ENCODE data around the gene ING3.

ING3 gene

DNA sequence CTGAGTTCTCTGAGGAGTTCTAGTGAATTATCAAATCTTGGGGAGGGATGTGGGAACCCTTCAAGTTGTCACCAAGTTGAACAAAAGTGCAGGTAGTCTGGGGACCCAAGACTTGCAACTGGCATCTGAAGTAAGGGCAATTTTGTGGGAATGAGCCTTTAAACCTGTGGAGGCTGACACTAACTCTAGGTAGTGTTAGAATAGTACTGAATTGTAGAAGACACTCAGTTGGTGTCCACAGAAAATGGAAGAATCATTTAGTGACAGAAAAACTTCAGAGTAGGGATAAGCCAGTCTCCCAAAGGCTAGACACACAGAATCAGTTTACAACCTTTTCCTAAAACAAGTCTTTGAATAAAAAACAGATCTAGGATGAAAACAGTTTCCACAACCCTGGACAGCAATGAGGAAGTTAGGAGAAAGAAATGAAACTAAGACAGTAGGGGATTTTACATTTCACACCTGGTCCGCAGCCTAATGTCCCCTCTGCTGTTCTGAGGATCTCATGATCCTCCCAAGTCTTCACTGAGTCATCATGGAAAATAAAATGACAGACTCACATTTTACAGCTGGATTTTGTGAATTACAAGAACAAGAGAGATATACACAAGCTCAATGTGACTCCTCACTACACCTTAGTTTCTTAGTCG, 23.0 kb upstream of the ING3 start:
- H3K27ac ChIP-seq (ENCODE audit: low read length): no peak overlapping the region
- H3K4me1 ChIP-seq (ENCODE audit: control insufficient read depth, insufficient read depth, low read length): peaks cover 1% of the 10 kb centered on the region; the same call in 1 of the 2 replicates
- no CpG with 5 or more reads among the region's 2 CpGs for WGBS (ENCODE audit: insufficient coverage, insufficient read length)
- H3K9me3 ChIP-seq (ENCODE audit: control insufficient read depth, insufficient read depth, low read length): no peaks in the 10 kb centered on the region
- H3K27me3 ChIP-seq (ENCODE audit: control insufficient read depth, insufficient read depth, low read length): no peaks in the 10 kb centered on the region
- no peaks in the 10 kb centered on the region for H3K36me3 ChIP-seq (ENCODE audit: control insufficient read depth, insufficient read depth, low read length)
- no peak overlapping the region for H3K4me3 ChIP-seq (ENCODE audit: low read length)
- no peak for DNase-seq (ENCODE audit: low read depth, low spot score)

DNA sequence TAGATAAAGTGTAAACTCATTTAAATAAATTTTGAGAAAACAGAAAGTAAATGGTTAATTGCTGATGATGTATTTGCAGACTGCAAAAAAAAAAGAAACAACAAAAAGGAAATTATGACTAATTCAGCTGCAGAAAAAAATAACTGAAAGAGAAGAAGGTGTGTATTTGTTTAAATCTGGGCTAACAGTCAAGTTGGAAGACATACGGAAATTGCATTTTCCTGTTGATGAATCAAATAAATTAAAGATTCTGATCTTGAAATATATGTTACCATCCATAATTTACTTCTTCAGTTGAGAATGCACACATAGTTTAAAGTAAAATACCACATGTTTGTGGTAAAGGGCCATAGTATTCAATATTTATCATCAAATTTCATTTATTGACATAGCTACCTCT, 19.3 kb upstream of the ING3 start:
- DNase-seq (ENCODE audit: low read depth, low spot score): no peak
- Histone ChIP-seq H3K9me3 (ENCODE audit: control insufficient read depth, insufficient read depth, low read length) (no peaks in the 10 kb centered on the region), H3K4me3 (ENCODE audit: low read length) (no peak overlapping the region), H3K27ac (ENCODE audit: low read length) (no peak overlapping the region), H3K4me1 (ENCODE audit: control insufficient read depth, insufficient read depth, low read length) (peaks cover 1% of the 10 kb centered on the region; the same call in 1 of the 2 replicates), H3K27me3 (ENCODE audit: control insufficient read depth, insufficient read depth, low read length) (no peaks in the 10 kb centered on the region), H3K36me3 (ENCODE audit: control insufficient read depth, insufficient read depth, low read length) (no peaks in the 10 kb centered on the region)
- no CpG with 5 or more reads among the region's 1 CpG for WGBS (ENCODE audit: insufficient coverage, insufficient read length)

DNA sequence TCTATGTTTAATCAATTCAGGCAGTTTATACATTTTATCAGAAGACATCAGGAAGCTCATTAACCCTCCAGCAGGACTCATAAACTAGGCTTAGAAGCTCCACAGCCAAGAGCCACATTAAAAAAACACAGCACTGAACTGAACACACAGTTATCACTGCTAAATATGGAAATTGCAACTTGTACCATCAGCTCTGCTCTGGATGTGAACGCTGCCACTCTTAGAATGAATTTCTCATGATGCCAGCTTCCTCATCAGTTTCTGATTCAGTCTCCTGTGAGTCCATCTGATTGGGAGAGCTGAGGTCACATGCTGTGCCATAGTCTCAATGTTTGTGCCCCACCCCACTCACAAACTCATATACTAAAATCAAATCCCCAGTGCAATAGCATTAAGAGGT, 17.1 kb upstream of the ING3 start:
- H3K4me1 ChIP-seq (ENCODE audit: control insufficient read depth, insufficient read depth, low read length): no peaks in the 10 kb centered on the region
- H3K9me3 ChIP-seq (ENCODE audit: control insufficient read depth, insufficient read depth, low read length): no peaks in the 10 kb centered on the region
- no peaks in the 10 kb centered on the region for H3K27me3 ChIP-seq (ENCODE audit: control insufficient read depth, insufficient read depth, low read length)
- no peaks in the 10 kb centered on the region for H3K36me3 ChIP-seq (ENCODE audit: control insufficient read depth, insufficient read depth, low read length)
- no peak for DNase-seq (ENCODE audit: low read depth, low spot score)
- H3K4me3 ChIP-seq (ENCODE audit: low read length): no peak overlapping the region
- H3K27ac ChIP-seq (ENCODE audit: low read length): no peak overlapping the region
- no CpG with 5 or more reads among the region's 1 CpG for WGBS (ENCODE audit: insufficient coverage, insufficient read length)

DNA sequence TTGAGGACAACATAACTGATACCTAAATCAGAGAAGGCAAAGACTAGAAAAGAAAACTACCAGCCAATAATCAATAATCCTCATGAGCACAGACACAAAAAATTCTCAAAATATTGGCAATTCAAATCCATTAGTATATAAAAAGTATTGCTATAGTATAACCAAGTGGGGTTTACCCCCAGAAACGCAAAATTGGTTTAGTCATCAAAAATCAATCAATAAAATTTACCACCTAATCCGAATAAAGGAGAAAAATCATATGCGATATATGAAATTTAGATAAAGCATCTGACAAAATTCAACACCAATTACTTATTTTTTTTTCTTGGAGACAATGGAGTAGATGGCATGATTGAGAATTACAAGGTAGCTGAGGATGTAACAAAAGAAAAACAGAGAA, 11.2 kb upstream of the ING3 start:
- no peak for DNase-seq (ENCODE audit: low read depth, low spot score)
- H3K27ac ChIP-seq (ENCODE audit: low read length): no peak overlapping the region
- no peaks in the 10 kb centered on the region for H3K4me1 ChIP-seq (ENCODE audit: control insufficient read depth, insufficient read depth, low read length)
- no peaks in the 10 kb centered on the region for H3K27me3 ChIP-seq (ENCODE audit: control insufficient read depth, insufficient read depth, low read length)
- no peaks in the 10 kb centered on the region for H3K9me3 ChIP-seq (ENCODE audit: control insufficient read depth, insufficient read depth, low read length)
- no CpG with 5 or more reads among the region's 3 CpGs for WGBS (ENCODE audit: insufficient coverage, insufficient read length)
- H3K4me3 ChIP-seq (ENCODE audit: low read length): no peak overlapping the region
- H3K36me3 ChIP-seq (ENCODE audit: control insufficient read depth, insufficient read depth, low read length): no peaks in the 10 kb centered on the region

DNA sequence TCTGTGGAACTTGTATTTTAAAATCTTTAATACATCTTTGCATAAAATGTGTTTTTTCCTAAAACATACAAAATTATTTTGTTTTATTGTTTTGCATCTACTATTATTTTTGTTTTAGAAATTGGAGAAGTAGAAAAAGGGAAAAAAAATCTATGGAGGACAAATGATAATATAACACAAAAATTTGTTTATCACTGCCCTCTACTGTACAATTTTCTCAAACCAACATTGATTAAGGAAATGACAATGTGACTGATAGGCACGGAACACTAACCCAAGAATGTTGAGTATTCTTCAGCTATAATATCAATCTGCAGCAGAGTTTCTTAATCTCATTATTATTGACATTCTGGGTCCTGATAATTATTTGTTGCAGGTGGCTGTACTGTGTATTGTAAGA, 9.5 kb upstream of the ING3 start:
- no peaks in the 10 kb centered on the region for H3K4me1 ChIP-seq (ENCODE audit: control insufficient read depth, insufficient read depth, low read length)
- H3K9me3 ChIP-seq (ENCODE audit: control insufficient read depth, insufficient read depth, low read length): no peaks in the 10 kb centered on the region
- no peak overlapping the region for H3K4me3 ChIP-seq (ENCODE audit: low read length)
- WGBS (ENCODE audit: insufficient coverage, insufficient read length): no CpG with 5 or more reads among the region's 1 CpG
- no peak for DNase-seq (ENCODE audit: low read depth, low spot score)
- H3K27me3 ChIP-seq (ENCODE audit: control insufficient read depth, insufficient read depth, low read length): no peaks in the 10 kb centered on the region
- H3K36me3 ChIP-seq (ENCODE audit: control insufficient read depth, insufficient read depth, low read length): no peaks in the 10 kb centered on the region
- H3K27ac ChIP-seq (ENCODE audit: low read length): no peak overlapping the region

DNA sequence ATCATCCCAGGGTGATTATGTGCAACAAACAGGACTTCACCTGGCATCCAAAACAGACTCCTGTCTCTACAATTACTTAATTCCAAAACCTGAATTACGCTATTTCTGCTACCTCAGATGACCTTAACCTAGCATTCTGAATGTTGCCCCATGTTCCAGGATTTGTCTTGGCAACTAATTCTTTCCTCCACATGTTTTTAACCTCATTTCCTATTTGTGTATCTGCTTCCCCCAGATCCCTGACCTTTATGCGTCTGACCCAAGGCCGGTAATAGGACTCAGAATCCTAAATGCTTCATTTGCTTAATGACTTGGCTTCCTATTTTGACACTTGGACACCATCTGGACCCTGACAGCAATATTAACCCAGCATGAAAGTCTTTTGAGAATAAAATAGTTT, 8.7 kb upstream of the ING3 start:
- no peaks in the 10 kb centered on the region for H3K4me1 ChIP-seq (ENCODE audit: control insufficient read depth, insufficient read depth, low read length)
- no peaks in the 10 kb centered on the region for H3K9me3 ChIP-seq (ENCODE audit: control insufficient read depth, insufficient read depth, low read length)
- H3K27ac ChIP-seq (ENCODE audit: low read length): no peak overlapping the region
- no CpG with 5 or more reads among the region's 3 CpGs for WGBS (ENCODE audit: insufficient coverage, insufficient read length)
- no peak overlapping the region for H3K4me3 ChIP-seq (ENCODE audit: low read length)
- no peak for DNase-seq (ENCODE audit: low read depth, low spot score)
- no peaks in the 10 kb centered on the region for H3K36me3 ChIP-seq (ENCODE audit: control insufficient read depth, insufficient read depth, low read length)
- H3K27me3 ChIP-seq (ENCODE audit: control insufficient read depth, insufficient read depth, low read length): no peaks in the 10 kb centered on the region

DNA sequence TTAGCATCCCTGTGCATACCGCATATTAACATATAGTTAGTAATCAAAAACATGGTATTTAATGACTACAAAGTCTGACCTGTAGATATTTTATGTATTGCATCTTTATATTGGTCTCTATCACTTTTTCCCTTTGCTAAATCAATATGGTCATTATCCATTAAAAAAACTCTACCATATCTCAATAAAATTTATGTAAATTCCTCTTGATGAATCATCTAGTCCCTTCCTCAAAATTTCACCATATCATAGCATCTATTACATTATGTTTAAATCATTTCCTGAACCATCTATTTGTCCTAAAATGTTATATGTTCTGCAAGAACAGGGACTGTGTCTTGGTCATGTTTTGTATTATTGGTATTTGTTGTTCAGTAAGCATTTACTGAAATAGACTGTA, 7.7 kb upstream of the ING3 start:
- Histone ChIP-seq H3K9me3 (ENCODE audit: control insufficient read depth, insufficient read depth, low read length) (no peaks in the 10 kb centered on the region), H3K36me3 (ENCODE audit: control insufficient read depth, insufficient read depth, low read length) (no peaks in the 10 kb centered on the region), H3K4me3 (ENCODE audit: low read length) (no peak overlapping the region), H3K27ac (ENCODE audit: low read length) (no peak overlapping the region), H3K27me3 (ENCODE audit: control insufficient read depth, insufficient read depth, low read length) (no peaks in the 10 kb centered on the region), H3K4me1 (ENCODE audit: control insufficient read depth, insufficient read depth, low read length) (no peaks in the 10 kb centered on the region)
- no peak for DNase-seq (ENCODE audit: low read depth, low spot score)
- WGBS (ENCODE audit: insufficient coverage, insufficient read length): no CpG with 5 or more reads among the region's 1 CpG

DNA sequence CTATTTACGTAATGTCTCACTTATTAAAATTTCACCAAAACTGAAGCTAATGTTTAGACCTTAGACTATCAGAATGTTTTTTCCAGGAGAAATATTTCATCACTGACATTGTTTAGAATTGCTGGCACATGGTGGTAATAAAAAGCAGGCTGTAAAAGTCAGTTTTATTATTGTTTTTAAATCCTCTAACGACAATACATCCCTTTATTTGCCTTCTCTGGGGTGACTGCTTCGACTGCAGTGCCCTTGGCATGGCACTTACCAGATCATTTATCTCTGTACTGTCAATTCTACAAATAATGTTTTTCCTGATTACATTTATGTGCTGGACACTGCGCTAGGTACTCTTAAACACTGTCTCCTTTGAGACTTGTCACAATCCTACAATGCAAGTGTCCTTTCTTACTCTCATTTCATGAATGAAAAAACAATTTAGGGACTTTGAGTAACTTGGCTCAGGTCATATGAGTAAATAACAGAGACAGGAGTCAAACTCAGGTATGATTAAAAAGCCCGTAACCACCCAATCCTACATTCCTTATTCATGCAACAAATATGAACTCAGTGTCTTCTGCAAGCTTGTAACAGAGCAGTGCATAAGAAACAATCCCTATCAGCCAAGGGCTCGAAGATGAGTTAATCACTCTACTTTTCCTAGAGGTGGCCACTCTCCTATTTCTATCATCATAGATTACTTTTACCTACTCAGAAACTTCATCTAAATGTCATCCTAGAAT, 5.6 kb upstream of the ING3 start:
- H3K27ac ChIP-seq (ENCODE audit: low read length): no peak overlapping the region
- H3K9me3 ChIP-seq (ENCODE audit: control insufficient read depth, insufficient read depth, low read length): no peaks in the 10 kb centered on the region
- WGBS (ENCODE audit: insufficient coverage, insufficient read length): 100% methylated on average over 1 of the region's 6 CpGs
- H3K36me3 ChIP-seq (ENCODE audit: control insufficient read depth, insufficient read depth, low read length): no peaks in the 10 kb centered on the region
- no peak for DNase-seq (ENCODE audit: low read depth, low spot score)
- no peaks in the 10 kb centered on the region for H3K27me3 ChIP-seq (ENCODE audit: control insufficient read depth, insufficient read depth, low read length)
- no peaks in the 10 kb centered on the region for H3K4me1 ChIP-seq (ENCODE audit: control insufficient read depth, insufficient read depth, low read length)
- H3K4me3 ChIP-seq (ENCODE audit: low read length): no peak overlapping the region

DNA sequence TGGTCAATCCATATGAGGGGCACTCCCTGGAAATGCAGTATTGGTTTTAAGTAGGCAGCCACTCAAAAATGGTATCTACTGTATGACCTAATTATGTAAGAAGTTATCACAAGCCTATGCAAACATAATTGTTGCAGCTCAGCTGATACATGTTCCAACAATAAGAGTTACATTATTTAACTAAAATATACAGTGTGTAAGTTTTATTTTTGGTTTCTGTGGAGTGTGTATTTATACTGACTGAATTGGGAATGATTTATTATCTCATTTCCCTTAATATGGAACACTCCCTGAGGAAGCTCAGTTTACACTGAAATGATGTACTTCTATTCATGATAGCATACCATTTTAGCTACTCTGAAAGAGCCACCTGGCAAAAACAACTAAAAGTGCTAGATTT, 2.6 kb upstream of the ING3 start:
- Histone ChIP-seq H3K27me3 (ENCODE audit: control insufficient read depth, insufficient read depth, low read length) (no peaks in the 10 kb centered on the region), H3K36me3 (ENCODE audit: control insufficient read depth, insufficient read depth, low read length) (no peaks in the 10 kb centered on the region), H3K4me3 (ENCODE audit: low read length) (no peak overlapping the region), H3K27ac (ENCODE audit: low read length) (no peak overlapping the region), H3K4me1 (ENCODE audit: control insufficient read depth, insufficient read depth, low read length) (no peaks in the 10 kb centered on the region), H3K9me3 (ENCODE audit: control insufficient read depth, insufficient read depth, low read length) (no peaks in the 10 kb centered on the region)
- DNase-seq (ENCODE audit: low read depth, low spot score): no peak

DNA sequence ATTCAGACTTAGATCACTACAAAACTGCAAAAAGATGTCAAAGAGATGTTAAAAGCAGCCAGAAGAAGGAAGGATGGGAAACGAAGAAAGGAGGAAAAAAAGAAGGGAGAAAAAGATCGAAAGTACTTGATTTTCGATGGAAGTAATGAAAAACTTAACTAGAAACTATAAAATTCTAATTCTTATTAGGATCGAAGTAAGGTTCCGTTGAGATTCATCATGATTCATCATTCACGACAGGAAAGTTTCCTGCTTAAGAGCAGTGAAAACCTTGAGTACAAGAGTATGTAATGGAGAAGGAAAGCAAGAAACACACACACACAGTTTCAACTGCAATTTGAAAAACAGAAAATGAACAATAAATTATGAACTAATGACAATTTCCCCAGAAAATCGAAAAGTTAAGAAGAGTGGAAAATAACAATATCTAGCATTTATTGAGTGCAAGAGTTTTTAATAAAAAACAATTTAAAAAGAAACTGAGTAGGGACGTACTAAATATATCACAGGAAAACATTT, 1.1 kb upstream of the ING3 start:
- Histone ChIP-seq H3K4me3 (ENCODE audit: low read length) (no peak overlapping the region), H3K36me3 (ENCODE audit: control insufficient read depth, insufficient read depth, low read length) (no peaks in the 10 kb centered on the region), H3K27me3 (ENCODE audit: control insufficient read depth, insufficient read depth, low read length) (no peaks in the 10 kb centered on the region), H3K27ac (ENCODE audit: low read length) (no peak overlapping the region), H3K4me1 (ENCODE audit: control insufficient read depth, insufficient read depth, low read length) (no peaks in the 10 kb centered on the region), H3K9me3 (ENCODE audit: control insufficient read depth, insufficient read depth, low read length) (no peaks in the 10 kb centered on the region)
- no peak for DNase-seq (ENCODE audit: low read depth, low spot score)
- 100% methylated on average over 2 of the region's 8 CpGs for WGBS (ENCODE audit: insufficient coverage, insufficient read length)
